PC-3 (cell line): ENCODE results near the gene PPP2R3B. TPM values are rescaled to one million over a fixed set of nuclear protein-coding genes. Genes with fewer than 3 reads are reported as not detected.

Source experiments
- ATAC-seq: fragments of 200-7000 bp; cut with Tn5 transposase; 2 replicates; pipeline ENCODE4 v1.9.1; 2020; ENCODE audit warnings: mild to moderate bottlenecking, moderate library complexity
- BruUV-seq: library from RNA; stranded (reverse); fragments of 400-500 nt; replicated peaks from 2 replicates; lab custom pipeline; 2021; lab: Mats Ljungman, UMichigan
- CTCF ChIA-PET: fragments of 300-600 bp; sonication (Branson Sonifier 250); formaldehyde crosslinking; loops from one replicate; lab custom pipeline; 2022; ENCODE audit warnings: antibody characterized with exemption; lab: Charles Lee
- POLR2A ChIA-PET: fragments of 300-600 bp; sonication (Branson Sonifier 250); formaldehyde crosslinking; loops from one replicate; lab custom pipeline; 2022; ENCODE audit warnings: antibody characterized with exemption; ENCODE audit not compliant: unreplicated experiment; lab: Charles Lee
- DNase-seq: peaks from one replicate; pipeline ENCODE4 v3.0.0-alpha.2; 2015
- H2AFZ ChIP-seq: fragments of 300-600 bp; sonication (generic); 2 replicates; pipeline ENCODE4 v1.6.0; 2016; ENCODE audit warnings: antibody characterized with exemption, low read length
- H3F3A ChIP-seq: fragments of 300-600 bp; sonication (generic); one replicate; pipeline ENCODE4 v1.6.0; 2017; ENCODE audit warnings: antibody characterized with exemption, low read length, control low read depth, mild to moderate bottlenecking; ENCODE audit not compliant: unreplicated experiment
- H3K27ac ChIP-seq: fragments of 300-600 bp; sonication (generic); 2 replicates; pipeline ENCODE4 v1.5.1; 2016; ENCODE audit warnings: mild to moderate bottlenecking, low read length
- H3K27me3 ChIP-seq: fragments of 300-600 bp; sonication (generic); 2 replicates; pipeline ENCODE4 v1.6.1; 2016; ENCODE audit warnings: low read length, mixed read lengths
- H3K36me3 ChIP-seq: fragments of 300-600 bp; sonication (generic); 2 replicates; pipeline ENCODE4 v1.6.1; 2016; ENCODE audit warnings: low read depth, mixed run types, low read length, mixed read lengths
- H3K4me1 ChIP-seq: fragments of 300-600 bp; sonication (generic); 2 replicates; pipeline ENCODE4 v1.5.1; 2016; ENCODE audit warnings: low read length; ENCODE audit not compliant: insufficient read depth
- H3K4me2 ChIP-seq: fragments of 300-600 bp; sonication (generic); 2 replicates; pipeline ENCODE4 v1.6.0; 2016; ENCODE audit warnings: low read length
- H3K4me3 ChIP-seq: fragments of 300-600 bp; sonication (generic); 2 replicates; pipeline ENCODE4 v1.5.1; 2016; ENCODE audit warnings: mild to moderate bottlenecking, low read length, mixed read lengths
- H3K79me2 ChIP-seq: fragments of 300-600 bp; sonication (generic); 2 replicates; pipeline ENCODE4 v1.6.1; 2017; ENCODE audit warnings: low read length, mixed read lengths
- H3K9ac ChIP-seq: fragments of 300-600 bp; sonication (generic); 2 replicates; pipeline ENCODE4 v1.6.0; 2016; ENCODE audit warnings: mild to moderate bottlenecking, low read length
- H3K9me2 ChIP-seq: fragments of 300-600 bp; sonication (generic); replicated peaks from 2 replicates; pipeline ENCODE4 v1.6.1; 2016; ENCODE audit warnings: mixed run types, low read length, mixed read lengths
- H3K9me3 ChIP-seq: fragments of 300-600 bp; sonication (generic); 2 replicates; pipeline ENCODE4 v1.6.1; 2016; ENCODE audit warnings: low read length, mixed read lengths
- H4K20me1 ChIP-seq: fragments of 300-600 bp; sonication (generic); 2 replicates; pipeline ENCODE4 v1.6.1; 2016; ENCODE audit warnings: low read length, mixed read lengths
- CTCF ChIP-seq: fragments of 300-600 bp; sonication (generic); conservative IDR thresholded peaks from 2 replicates; pipeline ENCODE4 v1.5.1; 2017; ENCODE audit warnings: antibody characterized with exemption, low read depth, mild to moderate bottlenecking, low read length
- EZH2 ChIP-seq: fragments of 300-600 bp; sonication (generic); IDR thresholded peaks from one replicate; pipeline ENCODE4 v1.6.1; 2017; ENCODE audit warnings: antibody characterized with exemption, mild to moderate bottlenecking, low read length; ENCODE audit not compliant: unreplicated experiment
- EZH2phosphoT487 ChIP-seq: fragments of 300-600 bp; sonication (generic); IDR thresholded peaks from 2 replicates; pipeline ENCODE4 v1.6.1; 2018; ENCODE audit warnings: mild to moderate bottlenecking, antibody characterized with exemption, low read length, borderline replicate concordance
- intact Hi-C: fragments of 100-400 bp; cut with micrococcal nuclease; formaldehyde crosslinking; loops from 2 replicates; pipeline ENCODE4 v1.9.0; 2023
- total RNA-seq: library from RNA; depleted of rRNA; stranded (reverse); fragments of >200 nt; gene quantifications from 2 replicates; pipeline ENCODE4 v1.2.3, GENCODE V29; 2014

PPP2R3B gene
- total RNA-seq, 1 experiment from 2014 or later, result 35.4 TPM

- no peaks in the 10 kb centered on the region for H4K20me1 ChIP-seq
- CTCF ChIA-PET, result no interaction called here
- DNase-seq (peak; percentile 34), ATAC-seq (peak; percentile 45)
- H3K4me2 ChIP-seq, result no peak overlapping the region
- H3K36me3 ChIP-seq, result no peaks in the 10 kb centered on the region
- TF ChIP-seq CTCF (no peak; the same call in 1 of the 2 replicates), EZH2 (no peak), EZH2phosphoT487 (no peak)
- H2AFZ ChIP-seq, result peak overlapping the region; percentile 48; the same call in 1 of the 2 replicates
- H3K27ac ChIP-seq, result no peak overlapping the region
- no peaks in the 10 kb centered on the region for H3F3A ChIP-seq
- POLR2A ChIA-PET, result no interaction called here
- no peaks in the 10 kb centered on the region for H3K9me3 ChIP-seq
- H3K9me2 ChIP-seq, result no peaks in the 10 kb centered on the region
- no peak overlapping the region for H3K4me3 ChIP-seq
- H3K27me3 ChIP-seq, result no peaks in the 10 kb centered on the region
- no peaks in the 10 kb centered on the region for H3K79me2 ChIP-seq
- BruUV-seq, result no TSS peak
- H3K4me1 ChIP-seq, result 0 out of 2 replicates have a peak, but pooled peaks cover 4% of the 10 kb centered on the region
- intact Hi-C loops, result no loop called here
- H3K9ac ChIP-seq, result no peak overlapping the region
Observed at GRCh38 chrX:323721-324628, 62.7 kb downstream of the PPP2R3B start.

- TF ChIP-seq EZH2phosphoT487, result no peak
- no peak for TF ChIP-seq CTCF
- no peak for TF ChIP-seq EZH2
- ChIA-PET CTCF (no interaction called here), POLR2A (no interaction called here)
- intact Hi-C loops, result no loop called here
- no peaks in the 10 kb centered on the region for H3K79me2 ChIP-seq
- H3F3A ChIP-seq, result no peaks in the 10 kb centered on the region
- 0 out of 2 replicates have a peak, but pooled peaks cover 4% of the 10 kb centered on the region for H3K4me1 ChIP-seq
- no peaks in the 10 kb centered on the region for H3K9me2 ChIP-seq
- H4K20me1 ChIP-seq, result no peaks in the 10 kb centered on the region
- no TSS peak for BruUV-seq
- no peaks in the 10 kb centered on the region for H3K9me3 ChIP-seq
- H3K9ac ChIP-seq, result peak overlapping the region; percentile 80
- H3K27ac ChIP-seq, result no peak overlapping the region
- H3K4me2 ChIP-seq, result peak overlapping the region; percentile 90
- peak overlapping the region; percentile 69 for H2AFZ ChIP-seq
- peak overlapping the region; percentile 79 for H3K4me3 ChIP-seq
- no peak for ATAC-seq
- peak; percentile 19 for DNase-seq
- H3K27me3 ChIP-seq, result no peaks in the 10 kb centered on the region
- H3K36me3 ChIP-seq, result no peaks in the 10 kb centered on the region
Observed at GRCh38 chrX:320126-320783, 66.5 kb downstream of the PPP2R3B start.
